H1 (cell line): ENCODE data around the gene ALG14. TPM values are rescaled to one million over a fixed set of nuclear protein-coding genes. Genes with fewer than 3 reads are reported as not detected.

ENCODE experiments used
- JUN ChIP-seq: IDR thresholded peaks from 2 replicates; pipeline ENCODE4 v1.6.1; 2011; ENCODE audit warnings: low read depth, mild to moderate bottlenecking, improper control_type of control experiment, low read length
- POU5F1 ChIP-seq: IDR thresholded peaks from 2 replicates; pipeline ENCODE4 v1.6.1; 2011; ENCODE audit warnings: low read depth, mild to moderate bottlenecking, low read length, moderate library complexity
- polyA plus RNA-seq, 7 experiments: library from polyadenylated mRNA; depleted of rRNA in 3 of 7; stranded (reverse) in 5 of 7; unstranded in 2 of 7; fragments of >200 nt in 5 of 7; fragments of 200-250 nt in 2 of 7; gene quantifications; 1 replicate in 5 of 7; 2 replicates in 1 of 7; 4 replicates in 1 of 7; pipeline versions ENCODE4 v1.2.1 to v1.2.3, GENCODE V29; 2011 to 2013; ENCODE audit warnings: missing spikeins in 2 of 7, mixed read lengths in 2 of 7
- total RNA-seq: library from RNA; stranded (reverse); fragmentation: NEBNext Ultra II Directional; extraction: Animal tissue kit (Norgen Biotek cat#: 25700); gene quantifications from 2 replicates; pipeline ENCODE4 v1.2.1, GENCODE V29; 2021

ALG14 gene
- total and polyA plus RNA-seq, 2 of the 8 experiments (the other 6 are each of a cell fraction or from before 2014, with no cell fraction given): 0.95 to 1.3 TPM

GRCh38 chr1:94926915-94927404 lies 145.8 kb downstream of the ALG14 start, which contains the start of gene CNN3 (continued):
- no peak for TF ChIP-seq POU5F1
- no peak for TF ChIP-seq JUN
- TF ChIP-seq, all 59 proteins: peak for 15
